IMR-90 (cell line): ENCODE measurements around the gene PDGFA. TPM values are rescaled to one million over a fixed set of nuclear protein-coding genes. Genes with fewer than 3 reads are reported as not detected.

Experiments
- ATAC-seq: fragments of 200-7000 bp; cut with Tn5 transposase; 2 replicates; pipeline ENCODE4 v1.9.1; 2020; ENCODE audit warnings: low read depth, mild to moderate bottlenecking, moderate library complexity
- BruUV-seq: library from RNA; stranded (reverse); fragments of 400-500 nt; replicated peaks from 2 replicates; lab custom pipeline; 2021; lab: Mats Ljungman, UMichigan
- CTCF ChIA-PET: fragments of 300-600 bp; formaldehyde crosslinking; extraction: SDS; loops from one replicate; lab custom pipeline; 2021; ENCODE audit warnings: antibody characterized with exemption; lab: Yijun Ruan, JAX
- POLR2A ChIA-PET: fragments of 300-600 bp; sonication (Branson Sonifier 250); formaldehyde crosslinking; loops from one replicate; lab custom pipeline; 2022; ENCODE audit warnings: antibody characterized with exemption; ENCODE audit not compliant: unreplicated experiment; lab: Charles Lee
- DNase-seq: peaks from one replicate; pipeline ENCODE4 v3.0.0; 2013
- H2AFZ ChIP-seq: replicated peaks from 2 replicates; pipeline ENCODE3; 2013; ENCODE audit warnings: low read length, mild to moderate bottlenecking; ENCODE audit not compliant: poor library complexity
- H2AK5ac ChIP-seq: 2 replicates; pipeline ENCODE4 v1.6.1; 2013; ENCODE audit warnings: low read depth, low read length, inconsistent platforms
- H2AK9ac ChIP-seq: replicated peaks from 2 replicates; pipeline ENCODE3; 2013; ENCODE audit warnings: mild to moderate bottlenecking, low read depth, low read length, moderate library complexity; ENCODE audit not compliant: poor library complexity
- H2BK120ac ChIP-seq: 2 replicates; pipeline ENCODE4 v1.6.1; 2013; ENCODE audit warnings: low read depth, low read length, inconsistent platforms
- H2BK15ac ChIP-seq: 3 replicates; pipeline ENCODE4 v1.6.1; 2013; ENCODE audit warnings: low read depth, low read length, inconsistent platforms
- H2BK20ac ChIP-seq: 2 replicates; pipeline ENCODE4 v1.6.1; 2013; ENCODE audit warnings: low read depth, mild to moderate bottlenecking, inconsistent platforms, low read length, moderate library complexity
- H2BK5ac ChIP-seq: 2 replicates; pipeline ENCODE4 v1.6.1; 2013; ENCODE audit warnings: mild to moderate bottlenecking, low read depth, low read length, inconsistent platforms; ENCODE audit not compliant: poor library complexity, severe bottlenecking
- H3K14ac ChIP-seq: replicated peaks from 2 replicates; pipeline ENCODE4 v1.6.1; 2013; ENCODE audit warnings: low read depth, low read length, inconsistent platforms
- H3K18ac ChIP-seq: 2 replicates; pipeline ENCODE4 v1.6.1; 2013; ENCODE audit warnings: low read depth, low read length, control low read depth
- H3K23ac ChIP-seq: 2 replicates; pipeline ENCODE4 v1.6.1; 2013; ENCODE audit warnings: low read depth, low read length, inconsistent platforms
- H3K27ac ChIP-seq: 2 replicates; pipeline ENCODE4 v1.5.1; 2013; ENCODE audit warnings: mild to moderate bottlenecking, control low read depth, low read length; ENCODE audit not compliant: insufficient read depth
- H3K27me3 ChIP-seq: 2 replicates; pipeline ENCODE4 v1.6.1; 2013; ENCODE audit warnings: low read length; ENCODE audit not compliant: control insufficient read depth, insufficient read depth
- H3K36me3 ChIP-seq: 2 replicates; pipeline ENCODE4 v1.6.1; 2013; ENCODE audit warnings: low read length, mixed read lengths; ENCODE audit not compliant: control insufficient read depth, insufficient read depth
- H3K4ac ChIP-seq: 2 replicates; pipeline ENCODE4 v1.6.1; 2013; ENCODE audit warnings: low read depth, low read length, inconsistent platforms
- H3K4me1 ChIP-seq: 2 replicates; pipeline ENCODE4 v1.6.1; 2013; ENCODE audit warnings: low read length, mixed read lengths; ENCODE audit not compliant: control insufficient read depth, insufficient read depth
- H3K4me2 ChIP-seq: 2 replicates; pipeline ENCODE4 v1.6.1; 2013; ENCODE audit warnings: low read depth, mild to moderate bottlenecking, control low read depth, low read length, moderate library complexity
- H3K4me3 ChIP-seq: 2 replicates; pipeline ENCODE4 v1.5.1; 2013; ENCODE audit warnings: low read depth, mild to moderate bottlenecking, control low read depth, low read length, moderate library complexity; ENCODE audit not compliant: insufficient read depth
- H3K56ac ChIP-seq: 2 replicates; pipeline ENCODE4 v1.6.1; 2013; ENCODE audit warnings: low read length, inconsistent platforms; ENCODE audit not compliant: insufficient read depth; ENCODE audit errors: extremely low read depth
- H3K79me1 ChIP-seq, 2 experiments: 2 replicates each; pipeline ENCODE4 v1.6.1; 2013; ENCODE audit warnings: low read length in 2 of 2, inconsistent platforms in 1 of 2, low read depth in 1 of 2
- H3K9ac ChIP-seq: 2 replicates; pipeline ENCODE4 v1.6.1; 2013; ENCODE audit warnings: low read depth, low read length, control low read depth
- H3K9me1 ChIP-seq: 2 replicates; pipeline ENCODE4 v1.6.1; 2013; ENCODE audit warnings: low read length, inconsistent platforms; ENCODE audit not compliant: insufficient read depth
- H3K9me3 ChIP-seq: 2 replicates; pipeline ENCODE4 v1.6.1; 2013; ENCODE audit warnings: low read length; ENCODE audit not compliant: control insufficient read depth, insufficient read depth
- H4K20me1 ChIP-seq: 2 replicates; pipeline ENCODE4 v1.6.1; 2013; ENCODE audit warnings: low read length, inconsistent platforms; ENCODE audit not compliant: insufficient read depth
- H4K5ac ChIP-seq: 2 replicates; pipeline ENCODE4 v1.6.1; 2013; ENCODE audit warnings: mild to moderate bottlenecking, low read depth, low read length, control low read depth
- H4K8ac ChIP-seq, 2 experiments: 2 replicates each; pipeline ENCODE4 v1.6.1; 2013; ENCODE audit warnings: low read depth in 2 of 2, low read length in 2 of 2, control low read depth in 1 of 2, inconsistent platforms in 1 of 2
- H4K91ac ChIP-seq: 2 replicates; pipeline ENCODE4 v1.6.1; 2013; ENCODE audit warnings: low read depth, low read length, inconsistent platforms; ENCODE audit not compliant: insufficient read depth
- CHD1 ChIP-seq: IDR thresholded peaks from 2 replicates; pipeline ENCODE4 v1.6.1; 2012; ENCODE audit warnings: low read depth, low read length, improper control_type of control experiment
- MXI1 ChIP-seq: IDR thresholded peaks from 2 replicates; pipeline ENCODE4 v1.6.1; 2012; ENCODE audit warnings: low read depth, mild to moderate bottlenecking, low read length, moderate library complexity, borderline replicate concordance
- NFE2L2 ChIP-seq: fragments of 150-350 bp; IDR thresholded peaks from 2 replicates; pipeline ENCODE4 v1.6.1; 2016; ENCODE audit warnings: low read depth, mild to moderate bottlenecking, low read length
- WGBS, 2 experiments: methylation state at CpG; one replicate each; pipeline versions ENCODE4 v1.1.5 to v1.1.7; 2013; ENCODE audit warnings: missing lambda C conversion rate in 2 of 2; ENCODE audit not compliant: insufficient read length in 1 of 2; ENCODE audit errors: extremely low coverage in 2 of 2; 5-methylcytosine and 5-hydroxymethylcytosine counted together
- dilution Hi-C: fragments of 300-500 bp; cut with HindIII; formaldehyde crosslinking; loops from one replicate; pipeline ENCODE4 v1.14.3; 2018; ENCODE audit warnings: low sequenced_read_pairs; ENCODE audit not compliant: unreplicated experiment
- in situ Hi-C: fragments of 300-500 bp; cut with MboI; formaldehyde crosslinking; loops from 3 replicates; pipeline ENCODE4 v1.14.3; 2019; ENCODE audit warnings: low sequenced_read_pairs, inconsistent platforms, mixed read lengths
- intact Hi-C: fragments of 100-400 bp; cut with micrococcal nuclease; formaldehyde crosslinking; loops from 2 replicates; pipeline ENCODE4 v1.10.0; 2022
- polyA plus RNA-seq, 3 experiments: library from polyadenylated mRNA; depleted of rRNA; stranded (reverse); fragments of >200 nt; gene quantifications; 2 replicates each; pipeline ENCODE4 v1.2.3, GENCODE V29; 2012; ENCODE audit warnings: low replicate concordance in 1 of 3
- total RNA-seq: library from RNA; depleted of rRNA; stranded (reverse); fragments of >200 nt; gene quantifications from 2 replicates; pipeline ENCODE4 v1.2.3, GENCODE V29; 2012
- TF ChIP-seq, protein P1 (sequence below): fragments of 150-350 bp; IDR thresholded peaks from 2 replicates; pipeline ENCODE4 v1.6.1; 2016; ENCODE audit warnings: low read depth, mild to moderate bottlenecking, low read length, moderate library complexity, borderline replicate concordance

Gene PDGFA
- total and polyA plus RNA-seq, 2 of the 4 experiments (the other 2 are of a cell fraction) = 3.3 to 3.8 TPM

DNA sequence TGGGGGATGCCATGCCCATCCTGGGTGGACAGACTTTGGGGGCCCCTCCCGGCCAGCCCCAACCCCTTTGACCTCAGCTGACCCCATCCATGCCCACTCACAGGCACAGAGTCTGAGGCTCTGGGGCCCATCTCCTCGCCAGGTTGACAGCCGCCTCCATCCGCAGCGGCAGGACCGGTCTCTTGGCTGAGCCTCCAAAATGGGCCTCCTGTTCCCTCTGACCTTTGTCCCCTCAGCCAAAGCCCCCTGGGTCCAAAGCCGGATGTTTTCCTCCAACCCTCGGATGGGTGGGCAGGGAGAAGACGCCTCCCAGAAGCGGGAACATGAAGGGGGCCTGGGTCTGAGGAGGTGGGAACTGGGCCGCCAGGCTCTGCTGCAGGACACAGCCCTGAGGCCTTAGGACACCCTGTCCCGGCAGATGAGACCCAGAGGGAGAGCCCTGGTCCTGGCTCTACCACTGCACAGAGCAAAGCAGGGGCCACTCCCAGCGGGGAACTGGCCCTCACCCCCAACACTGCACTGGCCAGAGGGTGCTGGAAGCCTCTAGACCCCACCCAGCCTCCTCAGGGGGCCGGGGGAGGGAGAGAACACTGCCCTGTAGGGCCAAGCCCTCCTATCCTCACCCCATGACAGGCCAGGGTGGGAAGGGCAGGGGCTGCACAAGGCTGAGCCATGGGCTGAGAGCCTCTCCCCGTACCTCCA lies 12.6 kb downstream of the PDGFA start:
- CTCF ChIA-PET = no interaction called here
- ATAC-seq = no peak
- no peak overlapping the region for H3K4me3 ChIP-seq
- no peak overlapping the region for H3K4ac ChIP-seq
- in situ Hi-C loops (no loop called here), intact Hi-C loops (no loop called here), dilution Hi-C loops (no loop called here)
- DNase-seq = no peak
- no peak overlapping the region for H2BK120ac ChIP-seq
- H3K18ac ChIP-seq = no peak overlapping the region
- no peak overlapping the region for H2AK5ac ChIP-seq
- no peak overlapping the region for H3K14ac ChIP-seq
- H2BK15ac ChIP-seq = no peak overlapping the region
- no peaks in the 10 kb centered on the region for H3K4me1 ChIP-seq
- no peak overlapping the region for H3K23ac ChIP-seq
- no peak overlapping the region for H2AK9ac ChIP-seq
- no peaks in the 10 kb centered on the region for H3K9me1 ChIP-seq
- TF ChIP-seq, protein P1, sequence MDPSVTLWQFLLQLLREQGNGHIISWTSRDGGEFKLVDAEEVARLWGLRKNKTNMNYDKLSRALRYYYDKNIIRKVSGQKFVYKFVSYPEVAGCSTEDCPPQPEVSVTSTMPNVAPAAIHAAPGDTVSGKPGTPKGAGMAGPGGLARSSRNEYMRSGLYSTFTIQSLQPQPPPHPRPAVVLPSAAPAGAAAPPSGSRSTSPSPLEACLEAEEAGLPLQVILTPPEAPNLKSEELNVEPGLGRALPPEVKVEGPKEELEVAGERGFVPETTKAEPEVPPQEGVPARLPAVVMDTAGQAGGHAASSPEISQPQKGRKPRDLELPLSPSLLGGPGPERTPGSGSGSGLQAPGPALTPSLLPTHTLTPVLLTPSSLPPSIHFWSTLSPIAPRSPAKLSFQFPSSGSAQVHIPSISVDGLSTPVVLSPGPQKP = no peak
- TF ChIP-seq MXI1 (no peak), CHD1 (no peak), NFE2L2 (no peak)
- no peak overlapping the region for H3K9ac ChIP-seq
- no peak overlapping the region for H4K5ac ChIP-seq
- POLR2A ChIA-PET = no interaction called here
- no peak overlapping the region for H4K8ac ChIP-seq
- no TSS peak for BruUV-seq
- no peaks in the 10 kb centered on the region for H3K27me3 ChIP-seq
- 0 out of 2 replicates have a peak, but pooled peaks cover 4% of the 10 kb centered on the region for H3K36me3 ChIP-seq
- no peaks in the 10 kb centered on the region for H3K9me3 ChIP-seq
- H3K79me1 ChIP-seq = no peaks in the 10 kb centered on the region; a peak in 2 of 4 replicates
- 96% methylated on average over 5 of the region's 15 CpGs; no CpG with 5 or more reads in 1 of the 2 experiments for WGBS, 2 experiments
- H2BK5ac ChIP-seq = no peak overlapping the region
- H3K27ac ChIP-seq = no peak overlapping the region
- no peak overlapping the region for H3K56ac ChIP-seq
- no peak overlapping the region for H4K91ac ChIP-seq
- no peak overlapping the region for H3K4me2 ChIP-seq
- no peak overlapping the region for H2BK20ac ChIP-seq
- H2AFZ ChIP-seq = no peak overlapping the region
- no peaks in the 10 kb centered on the region; the same call in 1 of the 2 replicates for H4K20me1 ChIP-seq
